Fibroblast of skin of right biceps (primary cell): ENCODE results near the gene ZNF282.
"Not testable (repeated sequence)": the region's sequence is repeated elsewhere in the genome, so short reads cannot be mapped to it uniquely, and the experiment has no call there.

Experiments used
- DNase-seq: peaks from one replicate; pipeline ENCODE4 v3.0.0-alpha.2; 2013

ZNF282 gene

DNA sequence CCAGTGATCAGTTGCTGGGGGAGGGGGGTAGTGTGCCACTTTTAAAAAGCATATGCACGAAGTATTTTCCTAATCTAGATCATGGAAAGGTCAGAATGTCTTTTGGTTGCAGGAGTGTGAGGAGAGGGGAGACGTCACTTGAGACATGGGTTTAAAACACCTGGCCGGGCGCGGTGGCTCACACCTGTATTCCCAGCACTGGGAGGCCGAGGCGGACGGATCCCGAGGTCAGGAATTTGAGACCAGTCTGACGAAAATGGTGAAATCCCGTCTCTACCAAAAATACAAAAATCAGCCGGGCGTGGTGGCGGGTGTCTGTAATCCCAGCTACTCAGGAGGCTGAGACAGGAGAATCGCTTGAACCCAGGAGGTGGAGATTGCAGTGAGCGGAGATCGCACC is 31.0 kb downstream of the ZNF282 start:
- DNase-seq, result not testable (repeated sequence)

GRCh38 chr7:149226840-149227494 is 31.6 kb downstream of the ZNF282 start:
- no peak for DNase-seq

DNA sequence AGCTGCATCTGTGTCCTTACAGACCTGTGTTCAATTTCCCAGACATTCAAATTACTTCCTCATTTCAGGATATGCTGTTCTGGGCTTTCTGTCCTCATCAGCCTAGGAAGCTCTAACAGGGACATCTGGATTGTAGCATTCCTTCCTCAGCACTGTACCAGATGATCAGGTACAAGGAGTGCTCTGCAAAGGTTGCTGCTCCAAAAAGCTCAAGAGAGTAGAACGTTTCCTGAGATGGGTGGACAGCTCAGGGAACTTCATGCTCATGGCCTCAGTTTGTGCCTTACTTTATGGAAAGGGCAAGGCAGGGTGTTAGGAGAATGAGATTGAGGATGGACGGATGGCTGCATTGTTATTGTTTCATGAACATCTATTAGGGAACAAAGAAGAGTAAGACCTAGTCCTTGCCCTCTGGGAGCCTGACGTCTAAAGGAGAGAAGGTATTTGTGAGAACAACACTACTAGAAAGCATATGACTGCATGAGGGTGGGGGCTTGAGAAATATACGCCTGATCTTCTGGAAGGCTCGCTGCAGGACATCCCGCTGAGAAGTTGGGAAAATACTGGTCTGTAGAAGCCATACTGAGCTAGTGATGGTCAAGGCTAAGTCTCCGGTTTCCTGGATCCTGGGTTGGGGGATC is 33.6 kb downstream of the ZNF282 start:
- no peak for DNase-seq

- no peak for DNase-seq
These were observed 34.2 kb downstream of the ZNF282 start for GRCh38 chr7:149229526-149229925.

- no peak for DNase-seq
These were observed 37.0 kb downstream of the ZNF282 start for GRCh38 chr7:149232362-149232761.

DNA sequence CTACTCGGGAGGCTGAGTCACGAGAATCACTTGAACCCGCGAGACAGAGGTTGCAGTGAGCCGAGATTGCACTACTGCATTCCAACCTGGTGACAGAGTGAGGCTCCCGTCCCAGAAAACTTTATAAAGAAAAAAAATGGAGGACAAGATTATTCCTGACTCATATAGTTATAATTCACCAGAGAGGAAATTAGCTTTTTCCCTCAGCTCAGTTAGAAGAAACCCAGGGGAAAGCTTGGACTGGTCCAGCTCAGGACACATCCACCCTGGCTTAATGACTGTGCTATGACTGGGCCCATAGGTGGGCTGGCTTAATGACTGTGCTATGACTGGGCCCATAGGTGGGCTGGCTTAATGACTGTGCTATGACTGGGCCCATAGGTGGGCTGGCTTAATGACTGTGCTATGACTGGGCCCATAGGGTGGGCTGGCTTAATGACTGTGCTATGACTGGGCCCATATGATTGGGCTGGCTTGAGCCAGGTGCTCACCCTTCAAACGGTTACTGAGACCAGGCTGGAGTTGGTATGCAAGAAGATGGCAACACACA is 38.4 kb downstream of the ZNF282 start:
- DNase-seq, result peak; percentile 94

- no peak for DNase-seq
These were observed 42.2 kb downstream of the ZNF282 start for GRCh38 chr7:149237502-149237901.

- no peak for DNase-seq
These were observed 42.7 kb downstream of the ZNF282 start for GRCh38 chr7:149238051-149238450.

GRCh38 chr7:149239345-149240143 is 44.2 kb downstream of the ZNF282 start, which contains the start of gene ZNF212:
ZNF212 (plus strand) TSS chr7:149239651; CDS start chr7:149239779, 128 bp downstream.
- DNase-seq, result peak; percentile 87

- DNase-seq, result no peak
These were observed 45.3 kb downstream of the ZNF282 start for GRCh38 chr7:149240637-149241036.

DNA sequence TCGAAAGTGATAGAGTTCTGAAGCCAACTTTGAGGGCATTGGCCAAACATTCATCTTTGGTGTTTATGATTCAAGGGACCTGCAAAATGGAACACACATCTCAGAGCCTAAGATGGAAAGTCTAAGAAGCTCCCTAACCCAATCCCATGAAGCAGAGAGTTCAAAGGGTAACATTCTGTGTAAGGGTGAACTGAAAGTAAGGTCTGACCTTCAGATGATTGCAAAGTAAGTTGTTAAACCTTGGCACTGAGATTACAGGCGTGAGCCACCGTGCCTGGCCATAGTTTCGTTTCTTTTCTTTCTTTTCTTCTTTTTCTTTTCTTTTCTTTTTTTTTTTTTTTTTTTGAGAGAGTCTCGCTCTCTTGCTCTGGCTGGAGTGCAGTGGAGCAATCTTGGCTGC is 46.4 kb downstream of the ZNF282 start:
- no peak for DNase-seq

DNA sequence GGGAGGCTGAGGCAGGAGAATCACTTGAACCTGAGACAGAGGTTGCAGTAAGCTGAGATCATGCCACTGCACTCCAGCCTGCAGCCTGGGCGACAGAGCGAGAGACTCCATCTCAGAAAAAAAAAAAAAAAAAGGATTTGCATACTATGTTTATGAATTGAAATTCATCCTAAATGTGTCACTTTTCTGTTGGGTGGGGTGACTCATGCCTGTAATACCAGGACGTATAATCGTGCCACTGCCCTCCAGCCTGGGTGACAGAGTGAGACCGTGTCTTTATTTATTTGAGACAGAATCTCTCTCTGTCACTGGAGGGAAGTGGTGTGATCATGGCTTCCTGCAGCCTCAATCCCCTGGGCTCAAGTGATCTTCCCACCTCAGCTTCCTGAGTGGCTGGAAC is 49.9 kb downstream of the ZNF282 start:
- peak; percentile 40 for DNase-seq

DNA sequence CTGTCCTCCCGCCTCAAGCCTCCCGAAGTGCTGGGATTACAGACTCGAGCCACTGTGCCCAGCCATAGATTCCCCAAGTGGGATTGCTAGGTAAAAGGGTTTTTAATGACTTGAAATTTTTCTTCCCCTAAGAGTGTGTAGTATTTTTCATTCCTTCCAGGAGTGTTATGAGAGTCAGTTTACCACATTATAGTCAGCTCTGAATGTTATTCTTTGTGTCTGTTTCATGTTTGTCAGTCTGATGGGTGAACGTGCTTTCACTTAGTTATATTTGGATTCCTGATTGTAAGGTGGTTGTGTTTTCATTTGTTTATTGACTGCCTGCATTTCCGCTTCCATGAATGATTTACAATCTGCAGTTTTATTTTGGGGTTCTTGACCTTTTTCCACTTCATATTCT is 50.4 kb downstream of the ZNF282 start:
- DNase-seq, result no peak

- DNase-seq, result no peak
These were observed 53.4 kb downstream of the ZNF282 start for GRCh38 chr7:149248777-149249176.

DNA sequence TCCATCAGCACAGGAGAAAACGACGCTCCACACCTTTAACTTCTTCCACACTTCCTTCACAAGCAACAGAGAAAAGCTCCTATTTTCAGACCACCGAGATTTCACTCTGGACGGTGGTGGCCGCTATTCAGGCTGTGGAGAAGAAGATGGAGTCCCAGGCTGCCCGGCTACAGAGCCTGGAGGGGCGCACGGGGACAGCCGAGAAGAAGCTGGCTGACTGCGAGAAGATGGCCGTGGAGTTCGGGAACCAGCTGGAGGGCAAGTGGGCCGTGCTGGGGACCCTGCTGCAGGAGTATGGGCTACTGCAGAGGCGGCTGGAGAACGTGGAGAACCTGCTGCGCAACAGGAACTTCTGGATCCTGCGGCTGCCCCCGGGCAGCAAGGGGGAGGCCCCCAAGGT is 54.8 kb downstream of the ZNF282 start:
- not testable (repeated sequence) for DNase-seq

DNA sequence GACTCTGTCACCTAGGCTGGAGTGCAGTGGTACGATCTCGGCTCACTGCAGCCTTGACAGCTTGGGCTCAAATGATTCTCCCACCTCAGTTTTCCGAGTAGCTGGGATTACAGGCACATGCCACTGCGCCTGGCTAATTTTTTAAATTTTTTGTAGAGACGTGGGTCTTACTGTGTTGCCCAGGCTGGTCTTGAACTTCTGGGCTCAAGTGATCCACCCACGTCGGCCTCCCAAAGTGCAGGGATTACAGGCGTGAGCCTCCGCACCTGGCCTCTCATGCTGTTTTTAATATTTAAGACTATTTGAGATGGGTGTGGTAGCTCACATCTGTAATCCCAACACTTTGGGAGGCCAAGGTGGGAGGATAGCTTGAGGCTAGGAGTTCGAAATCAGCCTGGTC is 56.2 kb downstream of the ZNF282 start:
- DNase-seq, result not testable (repeated sequence)

GRCh38 chr7:149252378-149252777 is 57.0 kb downstream of the ZNF282 start:
- DNase-seq, result no peak

- no peak for DNase-seq
These were observed 58.3 kb downstream of the ZNF282 start for GRCh38 chr7:149253665-149254064.

DNA sequence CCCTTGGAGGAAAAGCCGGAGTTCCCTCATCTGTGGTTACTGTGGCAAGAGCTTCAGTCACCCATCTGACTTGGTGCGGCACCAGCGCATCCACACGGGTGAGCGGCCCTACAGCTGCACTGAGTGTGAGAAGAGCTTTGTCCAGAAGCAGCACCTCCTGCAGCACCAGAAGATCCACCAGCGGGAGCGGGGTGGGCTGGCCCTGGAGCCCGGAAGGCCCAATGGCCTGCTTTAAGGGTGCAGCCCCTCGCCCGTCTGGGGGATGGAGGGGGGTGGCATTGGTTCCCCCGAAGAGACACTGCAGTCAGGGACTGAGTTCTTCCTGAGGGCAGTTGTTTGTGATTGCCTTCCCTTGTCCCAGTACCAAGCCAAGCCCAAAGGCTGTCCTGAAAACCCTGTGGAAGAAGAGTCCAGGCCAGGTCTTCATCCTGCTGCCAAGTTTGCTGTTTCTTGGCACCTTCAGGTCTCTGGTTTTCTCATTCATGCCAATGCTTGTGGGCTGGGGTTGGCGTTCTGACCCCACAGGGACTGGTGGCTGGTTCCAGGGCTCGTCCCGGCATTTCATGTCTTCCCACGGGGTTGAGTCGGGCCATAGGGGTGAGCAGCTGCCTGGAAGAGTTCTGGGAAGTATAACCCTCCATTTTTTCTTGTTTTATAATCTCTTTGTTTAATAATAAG is 59.0 kb downstream of the ZNF282 start:
- DNase-seq, result no peak

DNA sequence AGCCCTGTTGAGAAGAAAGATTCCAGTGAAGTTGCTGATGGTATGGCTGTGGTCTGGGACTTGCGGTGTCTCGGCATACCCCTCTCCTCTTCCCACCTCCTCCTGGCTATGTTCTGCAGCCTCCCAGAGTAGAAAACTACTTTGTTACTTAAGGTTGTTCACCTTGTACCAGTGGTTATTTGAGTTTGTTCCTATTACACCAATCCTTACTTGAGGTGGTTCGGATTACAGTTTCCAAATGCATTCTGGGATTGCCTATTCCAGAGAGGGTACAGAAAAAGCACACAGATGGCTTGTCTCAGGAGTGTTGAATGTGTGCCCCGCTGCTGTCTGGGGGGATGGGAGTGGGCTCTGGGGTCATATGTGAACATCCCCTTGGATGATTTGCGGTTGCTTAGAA is 59.8 kb downstream of the ZNF282 start:
- DNase-seq, result no peak

GRCh38 chr7:149256568-149256967 is 61.2 kb downstream of the ZNF282 start:
- DNase-seq, result no peak

DNA sequence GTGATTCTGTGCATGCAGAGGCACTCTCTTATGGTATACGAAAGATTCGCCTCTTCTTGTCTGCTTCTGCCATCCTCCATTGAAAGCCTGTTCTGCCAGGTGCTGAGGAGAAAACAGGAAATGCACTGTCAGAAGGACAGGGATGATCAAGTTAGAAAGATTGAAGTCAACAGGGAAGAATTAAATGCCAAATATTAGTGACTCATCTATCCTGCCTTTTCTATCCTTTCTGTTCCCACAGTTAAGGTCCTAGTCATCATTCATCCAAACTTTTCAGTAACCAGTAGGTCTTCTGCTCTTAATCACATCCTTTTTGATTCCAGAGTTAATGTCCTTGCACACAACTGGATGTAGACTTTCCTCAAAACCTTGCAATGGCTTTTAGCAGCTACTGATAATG is 61.8 kb downstream of the ZNF282 start:
- peak; percentile 49 for DNase-seq

DNA sequence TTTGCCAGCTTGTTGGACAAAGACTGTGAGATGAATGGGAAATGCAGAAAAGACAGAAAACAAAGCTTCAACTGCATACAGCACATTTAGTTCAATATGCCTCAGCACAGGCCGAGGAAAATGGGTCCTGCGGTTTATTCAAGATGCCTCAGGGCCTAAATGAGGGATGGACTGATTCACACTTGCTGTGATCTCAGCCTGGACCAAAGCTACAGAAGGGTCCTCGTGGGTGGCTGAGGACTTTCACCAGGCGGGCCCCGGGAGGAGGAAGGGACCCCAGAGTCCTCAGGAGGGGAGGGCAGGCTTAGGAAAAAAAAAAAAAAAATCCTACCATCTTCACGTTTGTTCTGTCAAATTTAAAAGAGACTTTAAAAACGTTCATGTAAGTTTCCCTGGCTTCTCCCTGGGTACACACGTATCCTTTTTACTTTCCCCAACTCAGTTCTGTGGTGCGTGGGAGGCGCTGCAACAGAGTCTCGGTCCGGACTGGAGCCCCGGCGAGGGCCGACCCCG is 66.0 kb downstream of the ZNF282 start:
- peak; percentile 60 for DNase-seq
